Osteoblast (primary cell): ENCODE measurements around the gene OLA1. TPM values are rescaled to one million over a fixed set of nuclear protein-coding genes. Genes with fewer than 3 reads are reported as not detected.

ENCODE experiments used
- DNase-seq: peaks from one replicate; pipeline ENCODE4 v3.0.0; 2011; ENCODE audit warnings: low spot score, mixed read lengths; ENCODE audit not compliant: insufficient read length; ENCODE audit errors: missing footprints
- H2AFZ ChIP-seq: 2 replicates; pipeline ENCODE4 v1.6.0; 2011; ENCODE audit warnings: mild to moderate bottlenecking, low read length
- H3K27ac ChIP-seq: 2 replicates; pipeline ENCODE4 v1.5.1; 2011; ENCODE audit warnings: mild to moderate bottlenecking, low read depth, low read length, moderate library complexity
- H3K27me3 ChIP-seq: 2 replicates; pipeline ENCODE4 v1.6.0; 2012; ENCODE audit warnings: mild to moderate bottlenecking, control low read depth, inconsistent platforms, low read length, moderate library complexity; ENCODE audit not compliant: insufficient read depth
- H3K36me3 ChIP-seq: 2 replicates; pipeline ENCODE4 v1.5.1; 2011; ENCODE audit warnings: mild to moderate bottlenecking, low read length, control low read depth, moderate library complexity; ENCODE audit not compliant: insufficient read depth
- H3K4me1 ChIP-seq: 2 replicates; pipeline ENCODE4 v1.5.1; 2011; ENCODE audit warnings: mild to moderate bottlenecking, low read length, control low read depth, moderate library complexity; ENCODE audit not compliant: insufficient read depth
- H3K4me2 ChIP-seq: 2 replicates; pipeline ENCODE4 v1.6.0; 2011; ENCODE audit warnings: mild to moderate bottlenecking, low read length; ENCODE audit not compliant: insufficient read depth
- H3K4me3 ChIP-seq: fragments of 200-600 bp; sonication (generic); 3 replicates; pipeline ENCODE4 v1.5.1; 2012; ENCODE audit warnings: mild to moderate bottlenecking, low read length, inconsistent platforms; ENCODE audit not compliant: insufficient read depth
- H3K79me2 ChIP-seq: 2 replicates; pipeline ENCODE4 v1.6.0; 2012; ENCODE audit warnings: mild to moderate bottlenecking, low read length, control low read depth, inconsistent platforms; ENCODE audit not compliant: insufficient read depth
- H3K9me3 ChIP-seq: 2 replicates; pipeline ENCODE4 v1.5.1; 2011; ENCODE audit warnings: low read depth, low read length, control low read depth
- H4K20me1 ChIP-seq: 2 replicates; pipeline ENCODE4 v1.6.0; 2012; ENCODE audit warnings: mild to moderate bottlenecking, low read length, control low read depth; ENCODE audit not compliant: insufficient read depth
- total RNA-seq: library from RNA; depleted of rRNA; stranded (reverse); fragments of >200 nt; gene quantifications from 2 replicates; pipeline ENCODE4 v1.2.3, GENCODE V29; 2012
- TF ChIP-seq, protein P1 (sequence below): IDR thresholded peaks from 2 replicates; pipeline ENCODE4 v1.5.1; 2011; ENCODE audit warnings: mild to moderate bottlenecking, low read depth, low read length, moderate library complexity; ENCODE audit errors: extremely low read depth

The OLA1 gene
- total RNA-seq, 1 donor = 79.3 TPM

DNA sequence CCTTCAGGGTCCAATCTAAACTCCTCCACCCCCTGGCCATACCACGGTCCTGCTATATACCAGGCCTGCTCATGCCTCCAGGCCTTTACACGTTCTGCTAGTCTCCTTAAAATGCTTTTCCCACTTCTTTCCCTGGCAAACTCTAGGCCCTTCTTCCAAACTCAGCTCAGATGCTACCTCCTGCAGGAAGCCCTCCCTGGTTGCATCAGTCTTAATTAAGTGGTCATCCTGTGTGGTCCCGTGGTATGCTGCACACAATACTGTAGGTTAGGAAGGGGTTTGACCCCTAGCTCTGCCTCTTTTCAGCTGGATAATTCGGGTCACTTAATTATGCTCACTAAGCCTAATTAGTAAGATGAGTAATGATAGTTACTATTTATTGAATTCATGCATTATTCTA is 197.3 kb downstream of the OLA1 start:
- Histone ChIP-seq H3K4me2 (no peak overlapping the region), H3K9me3 (no peaks in the 10 kb centered on the region)
- TF ChIP-seq, protein P1, sequence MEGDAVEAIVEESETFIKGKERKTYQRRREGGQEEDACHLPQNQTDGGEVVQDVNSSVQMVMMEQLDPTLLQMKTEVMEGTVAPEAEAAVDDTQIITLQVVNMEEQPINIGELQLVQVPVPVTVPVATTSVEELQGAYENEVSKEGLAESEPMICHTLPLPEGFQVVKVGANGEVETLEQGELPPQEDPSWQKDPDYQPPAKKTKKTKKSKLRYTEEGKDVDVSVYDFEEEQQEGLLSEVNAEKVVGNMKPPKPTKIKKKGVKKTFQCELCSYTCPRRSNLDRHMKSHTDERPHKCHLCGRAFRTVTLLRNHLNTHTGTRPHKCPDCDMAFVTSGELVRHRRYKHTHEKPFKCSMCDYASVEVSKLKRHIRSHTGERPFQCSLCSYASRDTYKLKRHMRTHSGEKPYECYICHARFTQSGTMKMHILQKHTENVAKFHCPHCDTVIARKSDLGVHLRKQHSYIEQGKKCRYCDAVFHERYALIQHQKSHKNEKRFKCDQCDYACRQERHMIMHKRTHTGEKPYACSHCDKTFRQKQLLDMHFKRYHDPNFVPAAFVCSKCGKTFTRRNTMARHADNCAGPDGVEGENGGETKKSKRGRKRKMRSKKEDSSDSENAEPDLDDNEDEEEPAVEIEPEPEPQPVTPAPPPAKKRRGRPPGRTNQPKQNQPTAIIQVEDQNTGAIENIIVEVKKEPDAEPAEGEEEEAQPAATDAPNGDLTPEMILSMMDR = no peak

DNA sequence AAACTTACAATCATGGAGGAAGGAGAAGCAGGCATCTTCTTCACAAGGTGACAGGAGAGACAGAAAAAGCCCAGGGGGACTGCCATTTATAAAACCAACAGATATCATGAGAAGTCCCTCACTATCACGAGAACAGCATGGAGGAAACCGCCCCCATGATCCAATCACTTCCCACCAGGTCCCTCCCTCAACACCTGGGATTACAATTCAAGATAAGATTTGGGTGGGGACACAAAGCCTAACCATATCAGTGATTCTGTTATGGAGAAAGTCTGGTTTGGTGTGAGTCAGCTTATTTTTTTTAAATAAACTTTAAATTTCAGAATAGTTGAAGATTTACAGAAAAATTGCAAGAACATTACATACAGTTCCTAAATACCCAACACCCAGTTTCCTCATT is 198.4 kb downstream of the OLA1 start:
- Histone ChIP-seq H3K4me1 (no peaks in the 10 kb centered on the region), H3K4me2 (no peak overlapping the region), H3K4me3 (no peak overlapping the region), H3K27ac (no peak overlapping the region), H3K79me2 (no peaks in the 10 kb centered on the region), H4K20me1 (no peaks in the 10 kb centered on the region), H3K27me3 (peaks cover 12% of the 10 kb centered on the region), H3K9me3 (no peaks in the 10 kb centered on the region), H3K36me3 (no peaks in the 10 kb centered on the region), H2AFZ (no peak overlapping the region)
- DNase-seq = no peak
- TF ChIP-seq, protein P1 = no peak

More for the DNA sequence above, 197.3 kb downstream of the OLA1 start:
- Histone ChIP-seq H2AFZ (no peak overlapping the region), H3K27me3 (peaks cover 12% of the 10 kb centered on the region), H4K20me1 (no peaks in the 10 kb centered on the region), H3K4me3 (no peak overlapping the region), H3K27ac (no peak overlapping the region), H3K79me2 (no peaks in the 10 kb centered on the region), H3K4me1 (no peaks in the 10 kb centered on the region), H3K36me3 (no peaks in the 10 kb centered on the region)
- no peak for DNase-seq

DNA sequence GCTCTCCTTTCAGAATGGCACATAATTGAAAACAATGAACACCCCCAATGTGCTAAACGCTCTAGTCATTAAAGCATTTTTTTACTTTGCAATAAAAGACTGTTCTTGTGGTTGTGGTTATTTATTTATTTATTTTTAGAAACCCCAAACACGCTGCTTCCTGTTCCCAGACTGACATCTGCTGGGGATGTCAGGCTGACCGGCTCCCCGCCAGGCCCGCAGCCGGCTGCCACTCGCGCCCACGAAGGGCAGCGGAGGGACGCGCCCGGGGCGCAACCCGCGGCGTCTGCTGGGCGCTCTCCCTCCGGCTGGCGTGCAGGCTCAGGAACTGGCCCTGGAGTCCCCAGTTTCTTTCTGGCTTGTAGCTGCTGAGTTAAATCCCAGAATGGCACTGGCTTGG is 200.1 kb downstream of the OLA1 start:
- peak; percentile 75 for DNase-seq
- Histone ChIP-seq H2AFZ (no peak overlapping the region), H3K27me3 (peaks cover 8% of the 10 kb centered on the region)

GRCh38 chr2:174047746-174048145 is 200.6 kb downstream of the OLA1 start:
- Histone ChIP-seq H3K36me3 (no peaks in the 10 kb centered on the region), H3K4me3 (no peak overlapping the region), H3K4me1 (no peaks in the 10 kb centered on the region), H3K79me2 (no peaks in the 10 kb centered on the region), H3K9me3 (no peaks in the 10 kb centered on the region), H3K27me3 (peaks cover 4% of the 10 kb centered on the region), H4K20me1 (no peaks in the 10 kb centered on the region), H3K4me2 (no peak overlapping the region), H3K27ac (no peak overlapping the region), H2AFZ (no peak overlapping the region)
- DNase-seq = no peak
- TF ChIP-seq, protein P1 = no peak

More for the DNA sequence above, 200.1 kb downstream of the OLA1 start:
- no peaks in the 10 kb centered on the region for H3K36me3 ChIP-seq
- H3K9me3 ChIP-seq = no peaks in the 10 kb centered on the region
- peak overlapping the region; percentile 30 for H3K4me2 ChIP-seq
- H3K4me1 ChIP-seq = no peaks in the 10 kb centered on the region
- no peak overlapping the region for H3K27ac ChIP-seq
- TF ChIP-seq, protein P1 = no peak
- H3K79me2 ChIP-seq = no peaks in the 10 kb centered on the region
- no peak overlapping the region for H3K4me3 ChIP-seq
- no peaks in the 10 kb centered on the region for H4K20me1 ChIP-seq
